ENCODE measurements around the gene RALA.

The RALA gene

DNA sequence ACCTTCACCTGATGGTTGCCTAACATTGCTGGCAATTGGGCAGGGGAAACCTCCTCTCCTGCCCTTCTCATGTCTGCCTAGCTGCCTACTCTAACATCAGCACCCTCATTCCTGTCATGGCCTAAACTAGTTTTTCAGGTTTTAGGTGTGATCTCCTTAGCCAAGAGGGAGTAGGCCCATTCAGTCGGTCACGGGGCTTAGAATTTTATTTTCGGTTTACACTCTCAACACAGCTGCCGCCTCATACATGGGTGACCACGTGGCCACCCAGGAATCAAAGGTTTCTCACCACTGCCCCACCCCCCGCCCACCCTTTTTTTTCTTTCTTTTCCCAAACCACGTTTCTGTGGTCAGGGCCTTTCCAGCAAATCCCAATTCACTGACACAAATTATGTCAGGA lies 97.2 kb downstream of the RALA start:
- TF ChIP-seq, protein P1, sequence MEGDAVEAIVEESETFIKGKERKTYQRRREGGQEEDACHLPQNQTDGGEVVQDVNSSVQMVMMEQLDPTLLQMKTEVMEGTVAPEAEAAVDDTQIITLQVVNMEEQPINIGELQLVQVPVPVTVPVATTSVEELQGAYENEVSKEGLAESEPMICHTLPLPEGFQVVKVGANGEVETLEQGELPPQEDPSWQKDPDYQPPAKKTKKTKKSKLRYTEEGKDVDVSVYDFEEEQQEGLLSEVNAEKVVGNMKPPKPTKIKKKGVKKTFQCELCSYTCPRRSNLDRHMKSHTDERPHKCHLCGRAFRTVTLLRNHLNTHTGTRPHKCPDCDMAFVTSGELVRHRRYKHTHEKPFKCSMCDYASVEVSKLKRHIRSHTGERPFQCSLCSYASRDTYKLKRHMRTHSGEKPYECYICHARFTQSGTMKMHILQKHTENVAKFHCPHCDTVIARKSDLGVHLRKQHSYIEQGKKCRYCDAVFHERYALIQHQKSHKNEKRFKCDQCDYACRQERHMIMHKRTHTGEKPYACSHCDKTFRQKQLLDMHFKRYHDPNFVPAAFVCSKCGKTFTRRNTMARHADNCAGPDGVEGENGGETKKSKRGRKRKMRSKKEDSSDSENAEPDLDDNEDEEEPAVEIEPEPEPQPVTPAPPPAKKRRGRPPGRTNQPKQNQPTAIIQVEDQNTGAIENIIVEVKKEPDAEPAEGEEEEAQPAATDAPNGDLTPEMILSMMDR (IDR thresholded peaks at IDR 0.05), result no peak
- DNase-seq, result no peak
- H3K36me3 Mint-ChIP-seq (ENCODE audit: low read depth), result no peaks in the 10 kb centered on the region
- no peak overlapping the region for H3K4me3 Mint-ChIP-seq
- no peaks in the 10 kb centered on the region for H3K4me1 Mint-ChIP-seq
- no peak overlapping the region for H3K27ac Mint-ChIP-seq
- H3K27me3 Mint-ChIP-seq (ENCODE audit: low read depth, poor library complexity), result no peaks in the 10 kb centered on the region
- H3K9me3 Mint-ChIP-seq, result peaks cover 21% of the 10 kb centered on the region

DNA sequence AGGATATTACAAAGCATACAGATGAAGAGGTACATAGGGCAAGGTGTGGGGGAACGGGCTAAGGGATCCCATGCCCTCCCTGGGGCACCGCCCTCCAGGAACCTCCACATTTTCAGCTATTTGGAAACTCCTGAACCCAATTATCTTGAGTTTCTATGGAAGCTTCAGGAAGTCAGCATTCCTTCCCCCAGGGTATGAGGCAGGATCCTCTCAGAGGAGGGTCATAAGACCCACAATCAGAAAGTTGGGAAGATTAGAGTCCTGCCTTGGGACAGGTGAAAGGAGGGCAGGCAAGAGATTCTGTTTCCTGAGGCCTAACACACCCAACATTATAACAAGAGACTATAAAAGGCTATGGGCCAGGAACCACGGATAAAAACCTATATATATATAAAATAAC lies 98.0 kb downstream of the RALA start:
- H3K4me1 Mint-ChIP-seq, result no peaks in the 10 kb centered on the region
- no peak for DNase-seq
- TF ChIP-seq, protein P1 (IDR thresholded peaks at IDR 0.05), result no peak
- H3K9me3 Mint-ChIP-seq, result peaks cover 14% of the 10 kb centered on the region
- no peaks in the 10 kb centered on the region for H3K27me3 Mint-ChIP-seq (ENCODE audit: low read depth, poor library complexity)
- H3K4me3 Mint-ChIP-seq, result no peak overlapping the region
- H3K27ac Mint-ChIP-seq, result no peak overlapping the region
- no peaks in the 10 kb centered on the region for H3K36me3 Mint-ChIP-seq (ENCODE audit: low read depth)

DNA sequence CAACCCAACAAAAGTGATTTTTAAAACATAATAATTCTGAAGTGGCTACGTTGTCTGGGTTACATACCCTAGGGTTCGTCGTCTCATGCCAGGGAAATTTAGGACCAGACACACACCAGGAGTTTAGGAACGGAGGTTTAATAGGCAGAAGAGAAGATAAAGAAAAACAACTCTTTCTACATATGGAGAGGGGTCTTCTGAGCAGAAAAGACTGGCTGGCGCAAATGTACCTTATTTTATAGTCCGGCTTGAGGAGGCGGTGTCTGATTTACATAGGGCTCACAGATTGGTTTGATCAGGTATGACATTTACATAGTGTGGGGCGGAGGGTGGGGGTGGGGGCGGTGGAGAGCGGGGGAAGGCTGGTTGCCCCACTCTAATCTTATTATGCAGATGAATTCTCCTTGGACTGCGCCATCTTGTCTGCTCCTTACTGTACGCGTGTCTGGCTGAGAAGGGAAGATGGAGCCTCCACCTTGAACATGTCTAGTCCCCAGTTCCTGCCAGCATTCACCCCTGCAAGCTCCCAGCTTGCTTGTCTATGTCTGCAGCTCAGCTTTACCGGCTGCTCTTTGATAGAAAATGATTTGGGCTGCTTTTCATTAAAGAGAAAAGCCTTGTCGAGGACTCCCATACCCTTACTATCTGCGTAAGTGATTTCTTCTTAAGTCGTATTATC lies 98.7 kb downstream of the RALA start:
- peaks cover 8% of the 10 kb centered on the region for H3K9me3 Mint-ChIP-seq
- H3K4me1 Mint-ChIP-seq, result no peaks in the 10 kb centered on the region
- H3K36me3 Mint-ChIP-seq (ENCODE audit: low read depth), result no peaks in the 10 kb centered on the region

DNA sequence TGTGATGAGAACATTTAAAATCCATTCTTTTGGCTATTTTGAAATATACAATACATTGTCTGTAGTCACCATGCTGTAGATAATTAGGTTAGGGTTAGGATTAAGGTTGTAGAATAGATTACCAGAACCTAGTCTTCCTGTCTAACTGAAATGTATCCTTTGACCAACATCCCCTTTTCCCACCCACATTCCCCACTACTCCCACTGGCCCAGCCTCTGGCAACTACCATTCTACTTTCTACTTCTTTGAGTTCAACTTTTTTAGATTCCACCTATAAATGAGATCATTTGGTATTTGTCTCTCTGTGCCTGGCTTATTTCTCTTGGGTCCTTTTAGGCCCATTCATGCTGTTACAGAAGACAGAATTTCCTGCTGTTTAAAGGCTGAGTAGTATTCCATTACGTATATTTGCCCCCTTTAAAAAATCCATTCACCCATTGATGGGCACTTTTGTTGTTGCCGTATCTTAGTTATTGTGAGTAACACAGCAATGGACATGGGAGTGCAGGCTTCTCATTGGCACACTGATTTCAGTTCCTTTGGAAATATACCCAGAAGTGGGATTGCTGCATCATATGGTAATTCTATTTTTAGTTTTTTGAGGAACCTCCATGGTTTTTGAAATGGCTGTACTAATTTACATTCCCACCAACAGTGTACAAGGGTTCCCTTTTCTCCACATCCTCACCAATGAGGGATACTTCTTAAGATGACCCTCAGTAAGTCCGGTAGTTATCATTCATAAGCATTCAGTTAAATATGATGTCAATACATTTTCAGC lies 104.0 kb downstream of the RALA start:
- H3K9me3 Mint-ChIP-seq, result no peaks in the 10 kb centered on the region
- no peaks in the 10 kb centered on the region for H3K36me3 Mint-ChIP-seq (ENCODE audit: low read depth)
- H3K4me1 Mint-ChIP-seq, result no peaks in the 10 kb centered on the region
- DNase-seq, result no peak
- TF ChIP-seq, protein P1 (IDR thresholded peaks at IDR 0.05), result no peak
- no peak overlapping the region for H3K4me3 Mint-ChIP-seq
- no peak overlapping the region for H3K27ac Mint-ChIP-seq
- H3K27me3 Mint-ChIP-seq (ENCODE audit: low read depth, poor library complexity), result peaks cover 25% of the 10 kb centered on the region

More for the DNA sequence above, 98.7 kb downstream of the RALA start:
- H3K4me3 Mint-ChIP-seq, result no peak overlapping the region
- no peaks in the 10 kb centered on the region for H3K27me3 Mint-ChIP-seq (ENCODE audit: low read depth, poor library complexity)
- DNase-seq, result no peak
- TF ChIP-seq, protein P1 (IDR thresholded peaks at IDR 0.05), result no peak
- H3K27ac Mint-ChIP-seq, result peak overlapping the region; percentile 57

DNA sequence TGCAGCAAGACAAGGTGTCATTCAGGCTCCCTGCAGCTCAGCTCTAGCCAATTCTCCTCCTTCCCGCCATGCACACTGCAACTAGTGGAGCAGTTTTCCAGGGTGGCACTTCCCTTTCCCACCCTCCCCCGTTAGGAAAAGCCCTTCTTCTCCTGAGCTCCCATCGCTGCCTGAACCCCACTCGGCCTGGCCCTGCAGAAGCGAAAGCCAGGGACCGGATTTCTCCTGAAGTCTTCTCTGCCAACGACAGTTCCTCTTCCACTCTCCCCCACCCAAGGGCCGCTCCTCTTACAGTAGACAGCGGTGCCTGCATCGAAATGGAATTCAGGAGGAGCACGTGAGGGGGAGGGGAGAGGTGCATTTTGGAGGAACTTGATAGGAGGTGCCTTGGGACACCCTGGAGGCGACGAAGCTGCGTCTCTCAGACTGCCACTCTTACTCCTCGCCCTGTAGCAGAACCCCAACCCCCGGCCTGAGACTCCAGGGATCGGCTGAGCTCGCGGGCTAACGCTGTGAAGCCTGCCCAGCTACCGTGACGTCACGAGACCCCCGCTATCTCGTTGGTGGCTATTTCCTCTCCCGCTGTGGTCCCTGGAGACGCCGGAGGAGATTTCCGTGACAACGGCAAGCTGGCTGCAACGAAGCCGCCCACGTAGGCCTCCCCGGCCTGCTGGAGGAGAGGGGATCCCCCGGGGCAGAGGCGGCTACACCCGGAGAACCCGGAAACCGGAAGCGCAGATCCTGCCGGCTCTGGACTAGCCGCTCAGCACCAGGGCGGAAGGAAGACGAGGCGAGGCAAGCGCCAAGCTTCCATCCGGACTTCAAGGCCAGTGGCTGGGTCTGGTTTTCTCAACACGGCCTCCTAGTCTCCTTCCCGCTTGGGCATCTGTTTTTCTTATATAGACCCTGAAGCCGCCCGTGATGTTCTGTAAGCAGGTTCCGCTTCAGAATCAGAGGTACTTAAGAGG lies 109.7 kb downstream of the RALA start:
- TF ChIP-seq, protein P1 (IDR thresholded peaks at IDR 0.05), result no peak
- H3K36me3 Mint-ChIP-seq (ENCODE audit: low read depth), result peaks cover 11% of the 10 kb centered on the region
- peaks cover 32% of the 10 kb centered on the region for H3K4me1 Mint-ChIP-seq
- no peaks in the 10 kb centered on the region for H3K9me3 Mint-ChIP-seq
- peaks cover 31% of the 10 kb centered on the region for H3K27me3 Mint-ChIP-seq (ENCODE audit: low read depth, poor library complexity)
- peak; percentile 97 for DNase-seq
- peak overlapping the region; percentile 87 for H3K4me3 Mint-ChIP-seq
- H3K27ac Mint-ChIP-seq, result peak overlapping the region; percentile 96
